HL-60 (cell line): ENCODE results near the gene RDX.

Experiments used
- DNase-seq, 2 experiments: peaks; one replicate each; pipeline ENCODE4 v3.0.0-alpha.2; 2010 to 2020; ENCODE audit warnings: low read depth in 1 of 2, low spot score in 1 of 2
- H3K27ac ChIP-seq: fragments of 250-450 bp; sonication (Bioruptor Pico); replicated peaks from 2 replicates; pipeline ENCODE4 v1.5.1; 2020; ENCODE audit warnings: mild to moderate bottlenecking, moderate library complexity
- H3K27me3 ChIP-seq: fragments of 250-450 bp; sonication (Bioruptor Pico); 2 replicates; pipeline ENCODE4 v1.5.1; 2021; ENCODE audit warnings: mild to moderate bottlenecking, moderate library complexity; ENCODE audit not compliant: insufficient read depth, poor library complexity, severe bottlenecking
- H3K4me3 ChIP-seq: replicated peaks from 2 replicates; pipeline ENCODE4 v1.5.1; 2011; ENCODE audit warnings: mild to moderate bottlenecking, control low read depth, low read length; ENCODE audit not compliant: insufficient read depth
- GABPA ChIP-seq: IDR thresholded peaks from 2 replicates; pipeline ENCODE4 v1.6.1; 2012; ENCODE audit warnings: low read depth
- POLR2AphosphoS5 ChIP-seq: IDR thresholded peaks from 2 replicates; pipeline ENCODE4 v1.6.1; 2012; ENCODE audit warnings: low read depth
- SPI1 ChIP-seq: IDR thresholded peaks from 2 replicates; pipeline ENCODE4 v1.6.1; 2012; ENCODE audit warnings: low read depth, mild to moderate bottlenecking, borderline replicate concordance
- TF ChIP-seq, protein P1 (sequence below): IDR thresholded peaks from one replicate; pipeline ENCODE4 v1.5.1; 2011; ENCODE audit warnings: low read length, control low read depth, inconsistent platforms; ENCODE audit not compliant: insufficient read depth
- TF ChIP-seq, protein P2 (sequence below): IDR thresholded peaks from 2 replicates; pipeline ENCODE4 v1.6.1; 2012; ENCODE audit warnings: low read depth; ENCODE audit not compliant: insufficient replicate concordance

The RDX gene

DNA sequence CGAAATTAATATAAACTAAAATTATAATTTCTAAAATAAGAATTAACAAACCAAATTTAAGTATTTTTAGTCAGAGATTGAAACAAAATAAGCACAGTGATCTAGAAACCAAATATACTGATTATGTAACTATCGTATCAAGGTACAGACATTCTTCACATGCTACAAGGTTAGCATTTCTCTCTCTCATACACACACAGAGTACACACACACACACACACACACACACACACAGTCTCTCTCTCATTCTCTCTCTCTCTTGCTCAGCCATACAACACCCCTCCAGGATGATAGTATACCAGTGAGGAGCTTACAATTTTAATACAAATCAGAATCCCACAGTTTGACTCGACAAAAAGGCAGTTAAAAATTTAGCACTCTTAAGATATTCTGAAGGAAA is 66.0 kb downstream of the RDX start:
- no peak for TF ChIP-seq GABPA
- no peak for TF ChIP-seq SPI1
- TF ChIP-seq, protein P1, sequence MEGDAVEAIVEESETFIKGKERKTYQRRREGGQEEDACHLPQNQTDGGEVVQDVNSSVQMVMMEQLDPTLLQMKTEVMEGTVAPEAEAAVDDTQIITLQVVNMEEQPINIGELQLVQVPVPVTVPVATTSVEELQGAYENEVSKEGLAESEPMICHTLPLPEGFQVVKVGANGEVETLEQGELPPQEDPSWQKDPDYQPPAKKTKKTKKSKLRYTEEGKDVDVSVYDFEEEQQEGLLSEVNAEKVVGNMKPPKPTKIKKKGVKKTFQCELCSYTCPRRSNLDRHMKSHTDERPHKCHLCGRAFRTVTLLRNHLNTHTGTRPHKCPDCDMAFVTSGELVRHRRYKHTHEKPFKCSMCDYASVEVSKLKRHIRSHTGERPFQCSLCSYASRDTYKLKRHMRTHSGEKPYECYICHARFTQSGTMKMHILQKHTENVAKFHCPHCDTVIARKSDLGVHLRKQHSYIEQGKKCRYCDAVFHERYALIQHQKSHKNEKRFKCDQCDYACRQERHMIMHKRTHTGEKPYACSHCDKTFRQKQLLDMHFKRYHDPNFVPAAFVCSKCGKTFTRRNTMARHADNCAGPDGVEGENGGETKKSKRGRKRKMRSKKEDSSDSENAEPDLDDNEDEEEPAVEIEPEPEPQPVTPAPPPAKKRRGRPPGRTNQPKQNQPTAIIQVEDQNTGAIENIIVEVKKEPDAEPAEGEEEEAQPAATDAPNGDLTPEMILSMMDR, result no peak
- TF ChIP-seq POLR2AphosphoS5, result no peak
- TF ChIP-seq, protein P2, sequence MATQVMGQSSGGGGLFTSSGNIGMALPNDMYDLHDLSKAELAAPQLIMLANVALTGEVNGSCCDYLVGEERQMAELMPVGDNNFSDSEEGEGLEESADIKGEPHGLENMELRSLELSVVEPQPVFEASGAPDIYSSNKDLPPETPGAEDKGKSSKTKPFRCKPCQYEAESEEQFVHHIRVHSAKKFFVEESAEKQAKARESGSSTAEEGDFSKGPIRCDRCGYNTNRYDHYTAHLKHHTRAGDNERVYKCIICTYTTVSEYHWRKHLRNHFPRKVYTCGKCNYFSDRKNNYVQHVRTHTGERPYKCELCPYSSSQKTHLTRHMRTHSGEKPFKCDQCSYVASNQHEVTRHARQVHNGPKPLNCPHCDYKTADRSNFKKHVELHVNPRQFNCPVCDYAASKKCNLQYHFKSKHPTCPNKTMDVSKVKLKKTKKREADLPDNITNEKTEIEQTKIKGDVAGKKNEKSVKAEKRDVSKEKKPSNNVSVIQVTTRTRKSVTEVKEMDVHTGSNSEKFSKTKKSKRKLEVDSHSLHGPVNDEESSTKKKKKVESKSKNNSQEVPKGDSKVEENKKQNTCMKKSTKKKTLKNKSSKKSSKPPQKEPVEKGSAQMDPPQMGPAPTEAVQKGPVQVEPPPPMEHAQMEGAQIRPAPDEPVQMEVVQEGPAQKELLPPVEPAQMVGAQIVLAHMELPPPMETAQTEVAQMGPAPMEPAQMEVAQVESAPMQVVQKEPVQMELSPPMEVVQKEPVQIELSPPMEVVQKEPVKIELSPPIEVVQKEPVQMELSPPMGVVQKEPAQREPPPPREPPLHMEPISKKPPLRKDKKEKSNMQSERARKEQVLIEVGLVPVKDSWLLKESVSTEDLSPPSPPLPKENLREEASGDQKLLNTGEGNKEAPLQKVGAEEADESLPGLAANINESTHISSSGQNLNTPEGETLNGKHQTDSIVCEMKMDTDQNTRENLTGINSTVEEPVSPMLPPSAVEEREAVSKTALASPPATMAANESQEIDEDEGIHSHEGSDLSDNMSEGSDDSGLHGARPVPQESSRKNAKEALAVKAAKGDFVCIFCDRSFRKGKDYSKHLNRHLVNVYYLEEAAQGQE, result no peak
- no peak overlapping the region for H3K27ac ChIP-seq
- DNase-seq, result no peak
- no peak overlapping the region for H3K4me3 ChIP-seq
- no peaks in the 10 kb centered on the region for H3K27me3 ChIP-seq

DNA sequence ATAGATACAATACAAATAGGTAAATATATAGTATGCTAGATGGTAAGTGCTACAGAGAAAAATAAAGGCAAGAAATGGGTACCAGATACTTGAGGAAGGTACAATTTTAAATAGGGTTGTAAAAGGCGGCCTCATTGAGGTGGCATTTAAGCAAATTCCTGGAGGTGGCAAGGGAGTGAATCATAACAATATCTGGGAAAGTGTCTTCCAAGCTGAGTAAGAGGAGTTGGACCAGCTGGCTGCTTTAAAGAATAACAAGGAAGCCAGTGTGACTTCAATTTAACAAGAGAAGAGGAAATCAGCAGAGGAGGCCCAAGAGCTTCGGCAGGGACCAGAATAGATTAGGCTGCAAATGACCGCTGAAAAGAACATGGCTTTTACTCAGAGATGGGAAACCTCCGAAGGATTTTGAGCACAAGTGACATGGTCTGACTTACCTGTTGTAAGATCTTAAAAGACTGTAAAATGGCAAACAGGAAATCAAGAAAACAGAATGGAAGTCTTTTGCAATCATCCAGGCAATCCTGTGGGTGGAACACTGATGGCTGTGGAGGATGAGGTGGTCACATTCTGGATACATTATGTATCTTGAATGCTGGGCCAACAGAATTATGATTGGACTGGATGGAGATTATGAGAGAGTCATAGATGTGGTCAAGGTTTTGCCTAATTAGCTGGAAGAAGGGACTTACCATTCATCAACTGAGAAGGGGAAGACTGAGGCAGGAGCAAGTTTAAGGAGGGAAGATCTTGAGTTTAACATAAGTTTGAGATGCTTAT is 77.2 kb downstream of the RDX start:
- DNase-seq, result no peak
- no peak overlapping the region for H3K4me3 ChIP-seq
- H3K27me3 ChIP-seq, result no peaks in the 10 kb centered on the region
- TF ChIP-seq SPI1 (no peak), POLR2AphosphoS5 (no peak), GABPA (no peak)
- TF ChIP-seq, protein P2, result no peak
- TF ChIP-seq, protein P1, result no peak
- H3K27ac ChIP-seq, result no peak overlapping the region

DNA sequence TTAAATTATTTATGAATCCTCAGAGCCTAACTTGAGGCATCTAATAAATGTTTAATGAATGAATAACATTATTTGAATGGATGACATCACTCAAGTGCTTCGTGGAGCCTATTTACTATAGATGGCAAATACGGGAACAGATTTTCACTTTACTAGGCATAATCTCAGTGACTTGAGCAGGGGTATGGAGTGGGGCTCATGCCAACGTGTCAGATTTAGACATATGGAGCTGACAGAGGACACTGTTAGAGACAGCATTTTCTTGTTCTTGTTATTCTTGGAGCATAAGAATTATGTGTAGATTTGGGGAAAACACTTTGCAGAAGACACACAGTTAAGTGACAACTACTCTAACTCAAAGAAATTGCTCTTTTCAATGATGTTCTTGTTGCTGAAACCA is 78.5 kb downstream of the RDX start:
- no peak for DNase-seq
- TF ChIP-seq, protein P1, result no peak
- TF ChIP-seq SPI1 (no peak), GABPA (no peak)

More for the DNA sequence above, 78.5 kb downstream of the RDX start:
- Histone ChIP-seq H3K27ac (no peak overlapping the region), H3K27me3 (no peaks in the 10 kb centered on the region), H3K4me3 (no peak overlapping the region)
